Parathyroid adenoma (tissue), 2 donors: Measurements from ENCODE around the gene USPL1.
A peak's percentile ranks its signal among the peaks of the same experiment; 100 is the strongest.

Experiments used
- H2AFZ ChIP-seq: fragments of 300-600 bp; sonication (generic); one replicate; pipeline ENCODE4 v1.7.0; 2017; ENCODE audit warnings: antibody characterized with exemption, mild to moderate bottlenecking
- H3K27ac ChIP-seq: fragments of 300-600 bp; sonication (generic); one replicate; pipeline ENCODE4 v1.7.0; 2017
- H3K27me3 ChIP-seq: fragments of 300-600 bp; sonication (generic); one replicate; pipeline ENCODE4 v1.7.0; 2017; ENCODE audit warnings: low read length; ENCODE audit not compliant: control insufficient read depth, insufficient read depth
- H3K36me3 ChIP-seq: fragments of 300-600 bp; sonication (generic); one replicate; pipeline ENCODE4 v1.7.0; 2017; ENCODE audit warnings: low read length; ENCODE audit not compliant: control insufficient read depth, insufficient read depth
- H3K4me1 ChIP-seq: fragments of 300-600 bp; sonication (generic); one replicate; pipeline ENCODE4 v1.7.0; 2017; ENCODE audit warnings: control low read depth
- H3K4me2 ChIP-seq: fragments of 300-600 bp; sonication (generic); one replicate; pipeline ENCODE4 v1.7.0; 2017; ENCODE audit warnings: low read length
- H3K4me3 ChIP-seq: fragments of 300-600 bp; sonication (generic); one replicate; pipeline ENCODE4 v1.7.0; 2017; ENCODE audit warnings: low read depth, low read length
- H3K79me2 ChIP-seq: fragments of 300-600 bp; sonication (generic); one replicate; pipeline ENCODE4 v1.7.0; 2017; ENCODE audit warnings: control low read depth
- H3K9ac ChIP-seq: fragments of 300-600 bp; sonication (generic); one replicate; pipeline ENCODE4 v1.7.0; 2017; ENCODE audit warnings: mild to moderate bottlenecking
- H3K9me3 ChIP-seq: fragments of 300-600 bp; sonication (generic); one replicate; pipeline ENCODE4 v1.7.0; 2017; ENCODE audit warnings: low read length; ENCODE audit not compliant: control insufficient read depth
- CTCF ChIP-seq: fragments of 300-600 bp; sonication (generic); IDR thresholded peaks from one replicate; pipeline ENCODE4 v1.7.0; 2017; ENCODE audit warnings: antibody characterized with exemption, mild to moderate bottlenecking
- donor health status: primary hyperparathyroidism.

Gene USPL1

GRCh38 chr13:30671271-30671815 lies 53.6 kb downstream of the USPL1 start:
- Histone ChIP-seq H3K4me2 (no peak overlapping the region), H3K36me3 (no peaks in the 10 kb centered on the region), H3K4me3 (no peak overlapping the region), H2AFZ (no peak overlapping the region), H3K9me3 (no peaks in the 10 kb centered on the region), H3K4me1 (no peaks in the 10 kb centered on the region), H3K9ac (no peak overlapping the region), H3K79me2 (no peaks in the 10 kb centered on the region), H3K27ac (no peak overlapping the region), H3K27me3 (no peaks in the 10 kb centered on the region)
- no peak for TF ChIP-seq CTCF

DNA sequence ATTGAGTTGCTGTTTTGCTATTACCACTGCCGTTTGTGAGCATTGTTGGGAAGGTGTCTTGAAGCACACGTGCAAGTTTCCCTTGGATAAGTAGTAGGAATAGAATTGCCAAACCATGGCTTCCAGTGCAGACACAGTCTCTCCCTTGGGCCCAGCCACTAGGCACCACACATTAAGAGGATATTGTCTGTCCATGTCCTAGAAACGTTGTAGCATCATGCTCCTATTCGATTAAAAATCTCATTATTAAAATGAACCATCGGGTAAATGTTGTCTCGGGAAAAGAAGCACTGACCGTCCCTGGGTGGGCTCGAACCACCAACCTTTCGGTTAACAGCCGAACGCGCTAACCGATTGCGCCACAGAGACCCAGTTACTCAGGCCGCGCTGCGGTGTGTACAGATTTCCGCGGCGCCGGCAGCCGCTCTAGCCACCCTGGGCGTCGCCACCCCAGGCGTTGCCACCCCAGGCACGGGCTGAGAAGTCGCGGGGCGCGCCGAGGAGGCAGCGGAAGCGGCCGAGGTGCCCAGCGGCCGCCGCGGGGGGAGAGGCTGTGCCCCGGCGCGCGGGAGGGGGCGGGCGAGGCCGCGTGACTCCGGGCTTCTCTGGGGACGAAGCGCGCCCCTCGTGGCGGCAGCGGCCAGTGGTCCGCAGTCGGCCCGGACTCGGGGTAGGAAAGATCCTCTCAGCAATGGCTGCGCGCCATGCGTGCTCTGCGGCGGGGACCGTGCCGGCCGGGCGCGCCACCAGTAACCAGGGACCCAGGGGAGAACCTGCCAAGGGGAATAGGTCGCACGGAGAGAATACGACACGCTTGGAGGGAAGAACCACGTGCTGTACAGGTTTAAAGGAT lies 56.2 kb downstream of the USPL1 start:
- H3K9ac ChIP-seq, result no peak overlapping the region
- no peaks in the 10 kb centered on the region for H3K36me3 ChIP-seq
- H3K4me3 ChIP-seq, result peak overlapping the region; percentile 51
- no peaks in the 10 kb centered on the region for H3K4me1 ChIP-seq
- H3K27ac ChIP-seq, result peak overlapping the region; percentile 6
- H3K79me2 ChIP-seq, result no peaks in the 10 kb centered on the region
- peak overlapping the region; percentile 50 for H2AFZ ChIP-seq
- no peak for TF ChIP-seq CTCF
- H3K4me2 ChIP-seq, result peak overlapping the region; percentile 87
- H3K9me3 ChIP-seq, result no peaks in the 10 kb centered on the region
- H3K27me3 ChIP-seq, result no peaks in the 10 kb centered on the region

GRCh38 chr13:30675717-30676116 lies 58.0 kb downstream of the USPL1 start:
- H3K36me3 ChIP-seq, result no peaks in the 10 kb centered on the region
- no peak overlapping the region for H3K4me2 ChIP-seq
- no peak overlapping the region for H3K9ac ChIP-seq
- no peak for TF ChIP-seq CTCF
- H3K4me1 ChIP-seq, result no peaks in the 10 kb centered on the region
- no peaks in the 10 kb centered on the region for H3K27me3 ChIP-seq
- H3K79me2 ChIP-seq, result no peaks in the 10 kb centered on the region
- H2AFZ ChIP-seq, result no peak overlapping the region
- no peak overlapping the region for H3K4me3 ChIP-seq
- no peaks in the 10 kb centered on the region for H3K9me3 ChIP-seq
- no peak overlapping the region for H3K27ac ChIP-seq

- H3K27me3 ChIP-seq, result no peaks in the 10 kb centered on the region
Observed at GRCh38 chr13:30676672-30677071, 59.0 kb downstream of the USPL1 start.

More at GRCh38 chr13:30676672-30677071, 59.0 kb downstream of the USPL1 start:
- Histone ChIP-seq H2AFZ (no peak overlapping the region), H3K4me2 (no peak overlapping the region), H3K36me3 (no peaks in the 10 kb centered on the region), H3K79me2 (no peaks in the 10 kb centered on the region), H3K4me3 (no peak overlapping the region), H3K9ac (no peak overlapping the region), H3K27ac (no peak overlapping the region), H3K9me3 (no peaks in the 10 kb centered on the region), H3K4me1 (no peaks in the 10 kb centered on the region)
- TF ChIP-seq CTCF, result no peak
